Activated T-helper 1 cell treated with anti-CD3 and anti-CD28 coated beads, Interleukin-12 subunit alpha, Interleukin-12 subunit beta, Interleukin-2, Interleukin-4 antibody, amounts not matched to agents 30 ng/mL and 10 ng/mL and 1 ng/mL, durations not matched to agents 14 hours and 24 hours and 36 hours (primary cell): ENCODE data around the gene SCIN. TPM values are rescaled to one million over a fixed set of nuclear protein-coding genes. Genes with fewer than 3 reads are reported as not detected.
A peak's percentile ranks its signal among the peaks of the same experiment; 100 is the strongest.
"Not testable (repeated sequence)": the region's sequence is repeated elsewhere in the genome, so short reads cannot be mapped to it uniquely, and the experiment has no call there.

Source experiments
- DNase-seq: peaks from one replicate; pipeline ENCODE4 v3.0.0; 2021; ENCODE audit warnings: low spot score
- H3K27ac Mint-ChIP-seq: one replicate; pipeline ENCODE4 v1.8.0; 2021; ENCODE audit warnings: mild to moderate bottlenecking, mixed read lengths
- H3K27me3 Mint-ChIP-seq: one replicate; pipeline ENCODE4 v1.8.0; 2022; ENCODE audit warnings: mild to moderate bottlenecking, moderate library complexity, mixed read lengths; ENCODE audit not compliant: insufficient read depth
- H3K36me3 Mint-ChIP-seq: one replicate; pipeline ENCODE4 v1.8.0; 2021; ENCODE audit warnings: low read depth, mixed read lengths
- H3K4me1 Mint-ChIP-seq: one replicate; pipeline ENCODE4 v1.8.0; 2021; ENCODE audit warnings: low read depth, mixed read lengths
- H3K4me3 Mint-ChIP-seq: one replicate; pipeline ENCODE4 v1.8.0; 2021; ENCODE audit warnings: mild to moderate bottlenecking, moderate library complexity, mixed read lengths
- H3K9me3 Mint-ChIP-seq: one replicate; pipeline ENCODE4 v1.8.0; 2021; ENCODE audit warnings: mixed read lengths
- intact Hi-C: fragments of 100-400 bp; cut with micrococcal nuclease; formaldehyde crosslinking; loops from one replicate; pipeline ENCODE4 v1.15.1; 2024
- total RNA-seq: library from RNA; stranded (reverse); gene quantifications from 2 replicates; pipeline ENCODE4 v1.2.3, GENCODE V29; 2022

The SCIN gene
- total RNA-seq, 1 donor from 2014 or later = not detected

DNA sequence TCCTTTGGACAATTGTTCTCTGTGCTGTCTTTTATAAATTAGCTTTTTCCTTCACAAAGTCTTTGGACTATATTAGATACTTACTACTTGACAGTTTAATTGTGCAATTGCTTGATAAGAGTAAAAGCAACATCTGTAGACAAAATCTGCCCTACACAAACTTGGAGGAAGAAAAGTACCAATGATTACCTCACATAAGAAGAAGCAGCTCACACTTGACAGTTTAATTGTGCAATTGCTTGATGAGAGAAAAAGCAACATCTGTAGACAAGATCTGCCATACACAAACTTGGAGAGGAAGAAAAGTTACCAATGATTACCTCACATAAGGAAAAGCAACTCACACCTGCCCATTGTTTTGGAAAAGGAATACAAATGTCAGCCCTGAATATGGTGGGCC lies 17.1 kb upstream of the SCIN start:
- DNase-seq = no peak
- Mint-ChIP-seq H3K36me3 (no peaks in the 10 kb centered on the region), H3K4me1 (no peaks in the 10 kb centered on the region), H3K4me3 (no peak overlapping the region), H3K27ac (no peak overlapping the region), H3K9me3 (no peaks in the 10 kb centered on the region), H3K27me3 (peaks cover 5% of the 10 kb centered on the region)
- intact Hi-C loops = no loop called here

DNA sequence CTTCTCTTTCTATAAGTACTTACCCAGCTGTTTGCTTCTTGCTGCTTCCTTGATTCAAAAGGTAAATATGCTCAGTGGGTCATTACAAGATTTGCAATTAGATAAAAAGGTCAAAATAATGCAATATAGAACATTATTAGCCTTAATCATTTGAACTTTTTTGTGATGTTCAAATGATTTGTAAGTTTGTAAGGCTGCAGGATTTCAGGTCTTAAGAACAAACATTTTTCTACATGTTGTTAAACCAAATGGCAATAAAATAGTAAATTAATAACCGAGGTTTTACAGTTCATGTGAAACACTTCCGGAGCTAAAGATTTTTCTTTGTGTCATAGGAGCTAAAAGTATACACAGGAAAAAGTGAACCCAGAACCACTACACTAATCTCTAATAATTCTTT lies 16.2 kb upstream of the SCIN start:
- Mint-ChIP-seq H3K36me3 (no peaks in the 10 kb centered on the region), H3K9me3 (no peaks in the 10 kb centered on the region), H3K4me3 (no peak overlapping the region), H3K27ac (no peak overlapping the region), H3K4me1 (no peaks in the 10 kb centered on the region), H3K27me3 (peaks cover 5% of the 10 kb centered on the region)
- no peak for DNase-seq
- intact Hi-C loops = no loop called here

- intact Hi-C loops = no loop called here
- no peak overlapping the region for H3K4me3 Mint-ChIP-seq
- H3K4me1 Mint-ChIP-seq = no peaks in the 10 kb centered on the region
- H3K9me3 Mint-ChIP-seq = no peaks in the 10 kb centered on the region
- peaks cover 5% of the 10 kb centered on the region for H3K27me3 Mint-ChIP-seq
- no peaks in the 10 kb centered on the region for H3K36me3 Mint-ChIP-seq
- H3K27ac Mint-ChIP-seq = no peak overlapping the region
- no peak for DNase-seq
Measured at GRCh38 chr7:12554872-12555271, 15.6 kb upstream of the SCIN start.

DNA sequence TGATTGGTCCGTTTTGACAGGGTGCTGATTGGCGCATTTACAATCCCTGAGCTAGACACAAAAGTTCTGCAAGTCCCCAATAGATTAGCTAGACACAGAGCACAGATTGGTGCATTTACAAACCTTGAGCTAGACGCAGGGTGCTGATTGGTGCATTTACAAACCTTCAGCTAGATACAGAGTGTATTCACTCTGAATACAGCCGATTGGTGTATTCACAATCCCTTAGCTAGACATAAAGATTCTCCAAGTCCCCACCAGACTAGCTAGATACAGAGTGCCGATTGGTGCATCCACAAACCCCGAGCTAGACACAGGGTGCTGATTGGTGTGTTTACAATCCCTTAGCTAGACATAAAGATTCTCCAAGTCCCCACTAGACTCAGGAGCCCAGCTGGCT lies 14.8 kb upstream of the SCIN start:
- DNase-seq, H3K9me3 Mint-ChIP-seq, H3K27me3 Mint-ChIP-seq, H3K27ac Mint-ChIP-seq, H3K4me1 Mint-ChIP-seq, H3K36me3 Mint-ChIP-seq, intact Hi-C loops, H3K4me3 Mint-ChIP-seq: not testable (repeated sequence)

- H3K4me3 Mint-ChIP-seq, DNase-seq, intact Hi-C loops, H3K27ac Mint-ChIP-seq, H3K27me3 Mint-ChIP-seq, H3K9me3 Mint-ChIP-seq, H3K36me3 Mint-ChIP-seq, H3K4me1 Mint-ChIP-seq: not testable (repeated sequence)
Measured at GRCh38 chr7:12556139-12556792, 14.3 kb upstream of the SCIN start.

DNA sequence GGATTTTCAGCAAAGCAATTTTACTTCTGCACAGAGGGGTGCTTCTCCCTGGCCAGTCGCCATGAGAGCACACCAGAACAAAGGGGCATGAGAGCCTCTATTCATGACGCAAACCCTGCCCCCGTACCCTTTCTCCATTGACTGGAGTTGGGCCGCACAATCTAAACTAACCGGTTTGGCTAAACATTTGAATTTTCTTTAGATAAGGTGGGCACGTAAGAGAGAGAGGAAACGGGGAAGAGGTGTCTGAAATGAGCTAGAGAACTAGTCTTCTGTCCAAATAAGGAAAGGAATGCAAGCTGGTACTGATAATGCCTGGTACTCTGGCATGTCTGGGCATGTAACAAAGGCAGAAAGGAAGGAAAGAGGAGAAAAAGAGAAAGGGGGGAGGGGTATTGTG lies 13.2 kb upstream of the SCIN start:
- H3K4me3 Mint-ChIP-seq = no peak overlapping the region
- H3K27ac Mint-ChIP-seq = no peak overlapping the region
- H3K27me3 Mint-ChIP-seq = peaks cover 5% of the 10 kb centered on the region
- intact Hi-C loops = no loop called here
- no peaks in the 10 kb centered on the region for H3K36me3 Mint-ChIP-seq
- H3K4me1 Mint-ChIP-seq = no peaks in the 10 kb centered on the region
- no peaks in the 10 kb centered on the region for H3K9me3 Mint-ChIP-seq
- no peak for DNase-seq

GRCh38 chr7:12564996-12565764 lies 5.3 kb upstream of the SCIN start:
- no peak overlapping the region for H3K27ac Mint-ChIP-seq
- peaks cover 22% of the 10 kb centered on the region for H3K27me3 Mint-ChIP-seq
- intact Hi-C loops = no loop called here
- H3K4me1 Mint-ChIP-seq = peaks cover 19% of the 10 kb centered on the region
- H3K4me3 Mint-ChIP-seq = no peak overlapping the region
- H3K36me3 Mint-ChIP-seq = no peaks in the 10 kb centered on the region
- H3K9me3 Mint-ChIP-seq = no peaks in the 10 kb centered on the region
- DNase-seq = no peak

DNA sequence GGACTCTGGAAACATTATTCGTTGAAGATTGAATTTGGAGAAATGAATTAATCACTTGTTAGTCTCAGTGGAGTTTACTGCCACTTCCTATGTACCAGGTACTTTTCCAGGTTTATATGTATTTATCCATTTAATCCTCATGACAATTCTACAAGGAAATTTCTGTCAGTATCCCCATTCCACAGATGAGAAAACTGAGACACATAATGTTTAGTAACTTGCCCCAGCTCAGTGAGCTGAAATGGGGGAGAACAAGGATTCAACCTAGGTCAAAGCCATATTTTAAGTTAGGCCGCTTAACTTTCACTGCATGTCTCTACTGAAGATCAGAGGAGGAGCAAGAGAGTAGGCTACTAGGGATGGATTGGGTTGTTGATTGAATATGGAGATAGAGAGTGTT lies 4.6 kb upstream of the SCIN start:
- Mint-ChIP-seq H3K4me1 (peaks cover 23% of the 10 kb centered on the region), H3K27ac (no peak overlapping the region), H3K9me3 (no peaks in the 10 kb centered on the region), H3K27me3 (peaks cover 26% of the 10 kb centered on the region), H3K36me3 (no peaks in the 10 kb centered on the region), H3K4me3 (no peak overlapping the region)
- intact Hi-C loops = no loop called here
- DNase-seq = no peak

- Mint-ChIP-seq H3K4me1 (peaks cover 23% of the 10 kb centered on the region), H3K27me3 (peaks cover 36% of the 10 kb centered on the region), H3K36me3 (no peaks in the 10 kb centered on the region), H3K4me3 (no peak overlapping the region), H3K27ac (no peak overlapping the region), H3K9me3 (no peaks in the 10 kb centered on the region)
- DNase-seq = no peak
- intact Hi-C loops = no loop called here
Measured at GRCh38 chr7:12567015-12567414, 3.5 kb upstream of the SCIN start.

- H3K4me1 Mint-ChIP-seq = peaks cover 23% of the 10 kb centered on the region
- H3K4me3 Mint-ChIP-seq = no peak overlapping the region
- H3K27me3 Mint-ChIP-seq = peaks cover 54% of the 10 kb centered on the region
- H3K9me3 Mint-ChIP-seq = no peaks in the 10 kb centered on the region
- intact Hi-C loops = no loop called here
- no peak for DNase-seq
- H3K36me3 Mint-ChIP-seq = no peaks in the 10 kb centered on the region
- H3K27ac Mint-ChIP-seq = no peak overlapping the region
Measured at GRCh38 chr7:12569673-12570072, 847 bp upstream of the SCIN start.

DNA sequence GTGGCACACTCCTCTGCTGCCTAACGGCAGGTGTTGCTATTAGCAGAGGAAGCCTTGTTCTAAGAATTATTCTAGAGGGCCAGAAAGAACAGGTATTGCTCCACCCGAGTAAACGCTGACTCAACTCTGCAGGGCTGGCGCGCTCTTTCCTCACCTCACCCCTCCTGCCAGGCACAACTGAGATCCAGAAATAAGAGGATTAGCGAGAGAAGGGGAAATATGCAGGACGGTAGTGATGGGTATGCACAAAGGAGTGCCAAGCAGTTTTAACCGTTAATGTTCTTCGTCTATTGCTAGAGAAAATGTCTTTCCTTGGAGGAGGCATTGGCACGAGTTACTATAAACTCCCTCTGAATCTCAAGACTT lies 369 bp upstream of the SCIN start:
- intact Hi-C loops = no loop called here
- no peaks in the 10 kb centered on the region for H3K36me3 Mint-ChIP-seq
- peaks cover 59% of the 10 kb centered on the region for H3K27me3 Mint-ChIP-seq
- DNase-seq = no peak
- H3K4me1 Mint-ChIP-seq = peaks cover 23% of the 10 kb centered on the region
- H3K27ac Mint-ChIP-seq = no peak overlapping the region
- peak overlapping the region; percentile 65 for H3K4me3 Mint-ChIP-seq
- no peaks in the 10 kb centered on the region for H3K9me3 Mint-ChIP-seq

DNA sequence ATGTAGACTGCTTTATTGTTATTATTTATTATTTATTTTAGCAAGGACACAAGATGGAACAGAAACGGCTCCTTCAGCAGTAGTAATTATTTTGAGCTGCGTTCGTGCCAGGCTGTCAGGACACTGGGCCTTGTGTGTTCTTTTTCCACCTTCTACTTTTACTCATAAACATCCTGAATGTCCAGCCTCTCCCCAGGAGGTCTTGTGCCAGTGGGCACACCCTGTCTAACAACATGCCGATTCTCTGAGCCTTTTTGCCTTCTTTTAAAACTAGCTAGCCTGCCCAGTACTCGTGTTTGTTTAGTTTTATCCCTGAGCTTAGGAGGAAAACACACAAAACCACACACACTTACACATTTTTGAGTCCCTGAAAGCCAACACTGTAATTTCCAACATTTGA lies 1.2 kb downstream of the SCIN start:
- Mint-ChIP-seq H3K4me3 (no peak overlapping the region), H3K36me3 (no peaks in the 10 kb centered on the region), H3K27me3 (peaks cover 69% of the 10 kb centered on the region), H3K4me1 (peaks cover 23% of the 10 kb centered on the region), H3K27ac (no peak overlapping the region), H3K9me3 (no peaks in the 10 kb centered on the region)
- intact Hi-C loops = no loop called here
- no peak for DNase-seq

DNA sequence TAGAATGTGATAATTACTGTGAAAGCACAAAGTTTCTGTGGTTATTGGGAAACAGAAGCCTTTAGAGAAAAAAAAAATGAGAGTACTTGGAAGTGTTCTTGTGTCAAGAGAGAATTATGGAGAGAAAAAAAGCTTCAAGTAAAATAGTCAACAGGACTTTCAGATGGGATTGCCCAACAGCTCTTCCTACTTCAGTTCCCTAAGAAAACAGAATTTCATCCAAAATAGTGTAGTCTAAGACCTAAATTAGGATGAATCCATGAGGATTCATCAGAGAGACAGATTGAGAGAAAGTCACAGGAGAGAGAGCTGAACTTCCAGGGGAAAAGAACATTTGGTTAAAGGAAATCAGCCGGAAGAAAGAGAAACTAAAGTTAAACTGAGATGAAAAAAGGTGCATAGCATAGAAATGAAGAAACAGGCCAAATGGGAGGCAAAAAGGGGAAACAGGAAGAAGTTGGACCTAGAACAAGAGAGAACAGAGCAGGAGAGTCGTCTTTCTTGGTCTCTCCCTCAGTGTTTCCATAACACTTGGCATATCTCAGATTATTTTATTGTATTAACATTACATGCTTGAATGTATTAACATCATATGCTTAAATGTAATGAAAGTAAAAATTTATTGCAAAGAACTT lies 2.5 kb downstream of the SCIN start:
- DNase-seq = no peak
- no peak overlapping the region for H3K27ac Mint-ChIP-seq
- peaks cover 72% of the 10 kb centered on the region for H3K27me3 Mint-ChIP-seq
- intact Hi-C loops = no loop called here
- no peaks in the 10 kb centered on the region for H3K36me3 Mint-ChIP-seq
- H3K9me3 Mint-ChIP-seq = no peaks in the 10 kb centered on the region
- H3K4me3 Mint-ChIP-seq = no peak overlapping the region
- peaks cover 11% of the 10 kb centered on the region for H3K4me1 Mint-ChIP-seq
